PC-3 (cell line): ENCODE measurements around the gene PSMD3. TPM values are rescaled to one million over a fixed set of nuclear protein-coding genes. Genes with fewer than 3 reads are reported as not detected.
A peak's percentile ranks its signal among the peaks of the same experiment; 100 is the strongest.

ENCODE experiments used
- ATAC-seq: fragments of 200-7000 bp; cut with Tn5 transposase; 2 replicates; pipeline ENCODE4 v1.9.1; 2020; ENCODE audit warnings: mild to moderate bottlenecking, moderate library complexity
- BruUV-seq: library from RNA; stranded (reverse); fragments of 400-500 nt; replicated peaks from 2 replicates; lab custom pipeline; 2021; lab: Mats Ljungman, UMichigan
- CTCF ChIA-PET: fragments of 300-600 bp; sonication (Branson Sonifier 250); formaldehyde crosslinking; loops from one replicate; lab custom pipeline; 2022; ENCODE audit warnings: antibody characterized with exemption; lab: Charles Lee
- POLR2A ChIA-PET: fragments of 300-600 bp; sonication (Branson Sonifier 250); formaldehyde crosslinking; loops from one replicate; lab custom pipeline; 2022; ENCODE audit warnings: antibody characterized with exemption; ENCODE audit not compliant: unreplicated experiment; lab: Charles Lee
- DNase-seq: peaks from one replicate; pipeline ENCODE4 v3.0.0-alpha.2; 2015
- H2AFZ ChIP-seq: fragments of 300-600 bp; sonication (generic); 2 replicates; pipeline ENCODE4 v1.6.0; 2016; ENCODE audit warnings: antibody characterized with exemption, low read length
- H3F3A ChIP-seq: fragments of 300-600 bp; sonication (generic); one replicate; pipeline ENCODE4 v1.6.0; 2017; ENCODE audit warnings: antibody characterized with exemption, low read length, control low read depth, mild to moderate bottlenecking; ENCODE audit not compliant: unreplicated experiment
- H3K27ac ChIP-seq: fragments of 300-600 bp; sonication (generic); 2 replicates; pipeline ENCODE4 v1.5.1; 2016; ENCODE audit warnings: mild to moderate bottlenecking, low read length
- H3K27me3 ChIP-seq: fragments of 300-600 bp; sonication (generic); 2 replicates; pipeline ENCODE4 v1.6.1; 2016; ENCODE audit warnings: low read length, mixed read lengths
- H3K36me3 ChIP-seq: fragments of 300-600 bp; sonication (generic); 2 replicates; pipeline ENCODE4 v1.6.1; 2016; ENCODE audit warnings: low read depth, mixed run types, low read length, mixed read lengths
- H3K4me1 ChIP-seq: fragments of 300-600 bp; sonication (generic); 2 replicates; pipeline ENCODE4 v1.5.1; 2016; ENCODE audit warnings: low read length; ENCODE audit not compliant: insufficient read depth
- H3K4me2 ChIP-seq: fragments of 300-600 bp; sonication (generic); 2 replicates; pipeline ENCODE4 v1.6.0; 2016; ENCODE audit warnings: low read length
- H3K4me3 ChIP-seq: fragments of 300-600 bp; sonication (generic); 2 replicates; pipeline ENCODE4 v1.5.1; 2016; ENCODE audit warnings: mild to moderate bottlenecking, low read length, mixed read lengths
- H3K79me2 ChIP-seq: fragments of 300-600 bp; sonication (generic); 2 replicates; pipeline ENCODE4 v1.6.1; 2017; ENCODE audit warnings: low read length, mixed read lengths
- H3K9ac ChIP-seq: fragments of 300-600 bp; sonication (generic); 2 replicates; pipeline ENCODE4 v1.6.0; 2016; ENCODE audit warnings: mild to moderate bottlenecking, low read length
- H3K9me2 ChIP-seq: fragments of 300-600 bp; sonication (generic); replicated peaks from 2 replicates; pipeline ENCODE4 v1.6.1; 2016; ENCODE audit warnings: mixed run types, low read length, mixed read lengths
- H3K9me3 ChIP-seq: fragments of 300-600 bp; sonication (generic); 2 replicates; pipeline ENCODE4 v1.6.1; 2016; ENCODE audit warnings: low read length, mixed read lengths
- H4K20me1 ChIP-seq: fragments of 300-600 bp; sonication (generic); 2 replicates; pipeline ENCODE4 v1.6.1; 2016; ENCODE audit warnings: low read length, mixed read lengths
- CTCF ChIP-seq: fragments of 300-600 bp; sonication (generic); conservative IDR thresholded peaks from 2 replicates; pipeline ENCODE4 v1.5.1; 2017; ENCODE audit warnings: antibody characterized with exemption, low read depth, mild to moderate bottlenecking, low read length
- EZH2 ChIP-seq: fragments of 300-600 bp; sonication (generic); IDR thresholded peaks from one replicate; pipeline ENCODE4 v1.6.1; 2017; ENCODE audit warnings: antibody characterized with exemption, mild to moderate bottlenecking, low read length; ENCODE audit not compliant: unreplicated experiment
- EZH2phosphoT487 ChIP-seq: fragments of 300-600 bp; sonication (generic); IDR thresholded peaks from 2 replicates; pipeline ENCODE4 v1.6.1; 2018; ENCODE audit warnings: mild to moderate bottlenecking, antibody characterized with exemption, low read length, borderline replicate concordance
- intact Hi-C: fragments of 100-400 bp; cut with micrococcal nuclease; formaldehyde crosslinking; loops from 2 replicates; pipeline ENCODE4 v1.9.0; 2023
- total RNA-seq: library from RNA; depleted of rRNA; stranded (reverse); fragments of >200 nt; gene quantifications from 2 replicates; pipeline ENCODE4 v1.2.3, GENCODE V29; 2014

PSMD3 gene
- total RNA-seq, 1 experiment from 2014 or later = 267 TPM

GRCh38 chr17:40023590-40024292 is 43.1 kb downstream of the PSMD3 start:
- intact Hi-C loops = loop anchor here (5.0 kb wide), 1 partner anchor 89 kb away; no protein-coding TSS in a partner anchor
- no peak overlapping the region for H2AFZ ChIP-seq
- H3F3A ChIP-seq = peaks cover 10% of the 10 kb centered on the region
- no peaks in the 10 kb centered on the region for H3K27me3 ChIP-seq
- peak overlapping the region; percentile 17; the same call in 1 of the 2 replicates for H3K4me3 ChIP-seq
- no peaks in the 10 kb centered on the region for H3K9me2 ChIP-seq
- peaks cover 75% of the 10 kb centered on the region for H3K4me1 ChIP-seq
- H3K36me3 ChIP-seq = peaks cover 12% of the 10 kb centered on the region
- CTCF ChIA-PET = no interaction called here
- H3K4me2 ChIP-seq = peak overlapping the region; percentile 79
- POLR2A ChIA-PET = interaction anchor here (0.7 kb wide), 1 partner anchor 89 kb away, joined by 3 read pairs; no protein-coding TSS in a partner anchor
- DNase-seq (peak; percentile 82), ATAC-seq (peak; percentile 16)
- no peaks in the 10 kb centered on the region for H3K9me3 ChIP-seq
- no peak for TF ChIP-seq EZH2
- TF ChIP-seq CTCF = no peak
- H3K79me2 ChIP-seq = no peaks in the 10 kb centered on the region
- peak overlapping the region; percentile 72 for H3K9ac ChIP-seq
- BruUV-seq = no TSS peak
- H4K20me1 ChIP-seq = no peaks in the 10 kb centered on the region
- peak overlapping the region; percentile 97 for H3K27ac ChIP-seq

GRCh38 chr17:40024901-40025300 is 44.3 kb downstream of the PSMD3 start:
- no peak for TF ChIP-seq EZH2
- TF ChIP-seq EZH2phosphoT487 = no peak
- TF ChIP-seq CTCF = no peak
- Histone ChIP-seq H3K27ac (peak overlapping the region; percentile 97), H4K20me1 (no peaks in the 10 kb centered on the region), H3K9ac (peak overlapping the region; percentile 82), H3K79me2 (no peaks in the 10 kb centered on the region), H3F3A (peaks cover 10% of the 10 kb centered on the region), H3K9me3 (no peaks in the 10 kb centered on the region), H3K36me3 (peaks cover 8% of the 10 kb centered on the region), H3K4me1 (peaks cover 69% of the 10 kb centered on the region), H3K4me3 (no peak overlapping the region), H3K9me2 (no peaks in the 10 kb centered on the region), H3K4me2 (peak overlapping the region; percentile 65; the same call in 1 of the 2 replicates), H3K27me3 (no peaks in the 10 kb centered on the region), H2AFZ (no peak overlapping the region)
- CTCF ChIA-PET = no interaction called here
- DNase-seq (no peak), ATAC-seq (no peak)
- intact Hi-C loops = loop anchor here (5.0 kb wide), 1 partner anchor 87 kb away; no protein-coding TSS in a partner anchor
- POLR2A ChIA-PET = no interaction called here
- no TSS peak for BruUV-seq

- ATAC-seq (no peak), DNase-seq (no peak)
- H3K4me3 ChIP-seq = no peak overlapping the region
- H3K4me1 ChIP-seq = peaks cover 65% of the 10 kb centered on the region
- TF ChIP-seq EZH2 = no peak
- no peak for TF ChIP-seq EZH2phosphoT487
- TF ChIP-seq CTCF = no peak
- H4K20me1 ChIP-seq = no peaks in the 10 kb centered on the region
- peaks cover 10% of the 10 kb centered on the region for H3F3A ChIP-seq
- H2AFZ ChIP-seq = no peak overlapping the region
- H3K79me2 ChIP-seq = no peaks in the 10 kb centered on the region
- peak overlapping the region; percentile 82 for H3K9ac ChIP-seq
- CTCF ChIA-PET = interaction anchor here (1.0 kb wide), 1 partner anchor 9 kb away, joined by 3 read pairs; no protein-coding TSS in a partner anchor
- peak overlapping the region; percentile 97 for H3K27ac ChIP-seq
- no TSS peak for BruUV-seq
- POLR2A ChIA-PET = interaction anchor here (0.5 kb wide), 1 partner anchor 73 kb away, joined by 3 read pairs; no protein-coding TSS in a partner anchor
- peaks cover 7% of the 10 kb centered on the region for H3K36me3 ChIP-seq
- H3K27me3 ChIP-seq = no peaks in the 10 kb centered on the region
- intact Hi-C loops = no loop called here
- no peaks in the 10 kb centered on the region for H3K9me3 ChIP-seq
- H3K9me2 ChIP-seq = no peaks in the 10 kb centered on the region
- H3K4me2 ChIP-seq = peak overlapping the region; percentile 65
These were observed 45.0 kb downstream of the PSMD3 start for GRCh38 chr17:40025559-40025958.
